ENCODE measurements around the gene USP31.

DNA sequence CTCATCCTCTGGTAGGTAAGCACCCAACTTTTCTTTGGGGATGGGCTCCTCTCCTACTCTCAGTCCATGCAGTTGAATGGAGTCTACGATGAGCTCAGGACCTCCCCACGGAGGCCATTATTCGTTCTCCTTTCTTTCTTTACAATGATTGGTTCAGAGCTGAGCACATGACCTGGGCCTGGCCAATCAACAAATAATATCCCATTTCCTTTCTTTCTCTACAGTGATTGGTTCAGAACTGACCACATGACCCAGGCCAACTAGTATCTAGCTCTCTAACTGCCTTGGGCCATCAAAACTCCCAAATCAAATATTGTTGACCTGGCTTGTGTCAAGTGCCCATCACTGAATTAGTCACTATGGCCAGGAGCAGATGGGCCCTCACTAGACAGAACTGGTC, 129.2 kb downstream of the USP31 start:
- no peak for TF ChIP-seq EP300 (IDR thresholded peaks at IDR 0.05; ENCODE audit: low read depth)
- no peak for TF ChIP-seq POLR2AphosphoS5 (IDR thresholded peaks at IDR 0.05)
- TF ChIP-seq, protein P1, sequence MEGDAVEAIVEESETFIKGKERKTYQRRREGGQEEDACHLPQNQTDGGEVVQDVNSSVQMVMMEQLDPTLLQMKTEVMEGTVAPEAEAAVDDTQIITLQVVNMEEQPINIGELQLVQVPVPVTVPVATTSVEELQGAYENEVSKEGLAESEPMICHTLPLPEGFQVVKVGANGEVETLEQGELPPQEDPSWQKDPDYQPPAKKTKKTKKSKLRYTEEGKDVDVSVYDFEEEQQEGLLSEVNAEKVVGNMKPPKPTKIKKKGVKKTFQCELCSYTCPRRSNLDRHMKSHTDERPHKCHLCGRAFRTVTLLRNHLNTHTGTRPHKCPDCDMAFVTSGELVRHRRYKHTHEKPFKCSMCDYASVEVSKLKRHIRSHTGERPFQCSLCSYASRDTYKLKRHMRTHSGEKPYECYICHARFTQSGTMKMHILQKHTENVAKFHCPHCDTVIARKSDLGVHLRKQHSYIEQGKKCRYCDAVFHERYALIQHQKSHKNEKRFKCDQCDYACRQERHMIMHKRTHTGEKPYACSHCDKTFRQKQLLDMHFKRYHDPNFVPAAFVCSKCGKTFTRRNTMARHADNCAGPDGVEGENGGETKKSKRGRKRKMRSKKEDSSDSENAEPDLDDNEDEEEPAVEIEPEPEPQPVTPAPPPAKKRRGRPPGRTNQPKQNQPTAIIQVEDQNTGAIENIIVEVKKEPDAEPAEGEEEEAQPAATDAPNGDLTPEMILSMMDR (IDR thresholded peaks at IDR 0.05), result no peak
- TF ChIP-seq POLR2A (IDR thresholded peaks at IDR 0.05), result no peak
